Osteocyte (in vitro differentiated cells): ENCODE measurements around the gene CREB1. TPM values are rescaled to one million over a fixed set of nuclear protein-coding genes. Genes with fewer than 3 reads are reported as not detected.

ENCODE experiments used
- DNase-seq: peaks from one replicate; pipeline ENCODE4 v3.0.0; 2021; ENCODE audit warnings: mixed read lengths; ENCODE audit not compliant: unreplicated experiment; ENCODE audit errors: extremely low spot score
- H3K27ac Mint-ChIP-seq: one replicate; pipeline ENCODE4 v1.8.0; 2021; ENCODE audit warnings: mild to moderate bottlenecking, mixed read lengths; ENCODE audit not compliant: unreplicated experiment
- H3K27me3 Mint-ChIP-seq: one replicate; pipeline ENCODE4 v1.8.0; 2021; ENCODE audit warnings: mixed read lengths; ENCODE audit not compliant: unreplicated experiment
- H3K36me3 Mint-ChIP-seq: one replicate; pipeline ENCODE4 v1.8.0; 2021; ENCODE audit warnings: mixed read lengths; ENCODE audit not compliant: unreplicated experiment
- H3K4me1 Mint-ChIP-seq: one replicate; pipeline ENCODE4 v1.8.0; 2021; ENCODE audit warnings: mixed read lengths; ENCODE audit not compliant: unreplicated experiment
- H3K4me3 Mint-ChIP-seq: one replicate; pipeline ENCODE4 v1.8.0; 2021; ENCODE audit warnings: mild to moderate bottlenecking, moderate library complexity, mixed read lengths; ENCODE audit not compliant: unreplicated experiment
- H3K9me3 Mint-ChIP-seq: one replicate; pipeline ENCODE4 v1.8.0; 2021; ENCODE audit warnings: mixed read lengths; ENCODE audit not compliant: unreplicated experiment
- CTCF ChIP-seq: fragments of 200-600 bp; sonication (generic); IDR thresholded peaks from 2 replicates; pipeline ENCODE4 v1.5.0; 2021; ENCODE audit warnings: antibody characterized with exemption, mild to moderate bottlenecking, moderate library complexity
- total RNA-seq: library from RNA; stranded (reverse); gene quantifications from 2 replicates; pipeline ENCODE4 v1.2.1, GENCODE V29; 2021

Gene CREB1
- total RNA-seq, 1 donor from 2014 or later = 74.2 TPM

DNA sequence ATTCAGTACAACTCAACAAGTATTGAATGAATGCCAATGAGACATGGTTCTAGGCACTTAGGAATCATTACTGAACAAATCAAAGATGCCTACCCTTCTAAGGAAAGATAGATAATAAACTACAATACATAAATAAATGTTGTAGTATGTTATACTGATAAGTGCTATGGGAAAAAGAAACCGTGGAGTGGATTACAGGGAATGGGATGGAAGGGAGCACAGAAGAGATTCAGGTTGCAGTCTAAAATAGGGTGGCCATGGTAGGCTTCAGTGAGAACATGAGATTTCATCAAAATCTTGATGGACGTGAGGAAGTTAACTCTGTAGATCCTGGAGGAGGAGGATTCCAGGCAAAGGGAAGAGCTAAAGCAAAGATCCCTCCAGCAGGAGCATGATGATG, 17.9 kb upstream of the CREB1 start:
- Mint-ChIP-seq H3K4me1 (peaks cover 37% of the 10 kb centered on the region), H3K36me3 (no peaks in the 10 kb centered on the region), H3K27me3 (no peaks in the 10 kb centered on the region), H3K9me3 (peaks cover 8% of the 10 kb centered on the region), H3K4me3 (no peak overlapping the region), H3K27ac (no peak overlapping the region)
- TF ChIP-seq CTCF = no peak
- DNase-seq = no peak

GRCh38 chr2:207512356-207512755, 17.4 kb upstream of the CREB1 start:
- no peak overlapping the region for H3K4me3 Mint-ChIP-seq
- peaks cover 8% of the 10 kb centered on the region for H3K9me3 Mint-ChIP-seq
- TF ChIP-seq CTCF = no peak
- H3K27me3 Mint-ChIP-seq = no peaks in the 10 kb centered on the region
- no peak for DNase-seq
- H3K36me3 Mint-ChIP-seq = no peaks in the 10 kb centered on the region
- no peak overlapping the region for H3K27ac Mint-ChIP-seq
- peaks cover 37% of the 10 kb centered on the region for H3K4me1 Mint-ChIP-seq

DNA sequence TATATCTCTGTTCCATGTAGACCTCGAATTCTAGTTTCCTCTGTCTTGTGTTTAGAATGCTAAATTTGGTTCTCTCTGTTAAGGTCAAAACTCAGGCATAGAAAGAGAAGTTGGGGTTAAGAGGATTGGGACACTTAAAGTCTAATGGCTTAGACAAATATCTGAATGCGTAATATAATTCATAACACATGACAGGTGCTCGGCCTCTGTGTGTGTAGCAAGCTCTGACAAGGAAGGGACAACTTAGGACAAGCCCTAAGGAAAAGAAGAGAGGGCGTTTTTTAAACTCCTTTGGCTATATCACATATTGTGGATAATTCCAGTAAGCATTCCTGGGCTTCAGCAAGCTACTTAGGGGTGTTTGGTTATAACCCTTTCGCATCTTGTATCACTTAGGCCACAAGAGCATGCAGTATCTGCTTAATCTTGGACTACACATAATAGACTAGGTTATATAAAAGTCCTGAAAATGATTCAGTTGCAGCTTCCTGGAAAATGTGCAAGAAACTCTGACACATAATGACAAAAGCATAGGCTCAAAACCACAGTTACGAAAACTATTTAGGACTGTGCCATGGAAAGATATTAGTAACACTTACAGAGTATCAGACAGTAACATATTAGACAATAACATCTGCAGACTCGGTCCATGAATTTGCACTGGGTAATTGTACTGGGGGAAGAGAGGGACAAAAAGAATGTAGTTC, 16.1 kb upstream of the CREB1 start:
- Mint-ChIP-seq H3K27me3 (no peaks in the 10 kb centered on the region), H3K4me3 (no peak overlapping the region), H3K4me1 (peaks cover 37% of the 10 kb centered on the region), H3K9me3 (peaks cover 2% of the 10 kb centered on the region), H3K36me3 (no peaks in the 10 kb centered on the region), H3K27ac (peak overlapping the region; percentile 79)
- no peak for TF ChIP-seq CTCF
- DNase-seq = no peak

- Mint-ChIP-seq H3K36me3 (no peaks in the 10 kb centered on the region), H3K4me1 (peaks cover 37% of the 10 kb centered on the region), H3K27ac (peak overlapping the region; percentile 79), H3K9me3 (peaks cover 6% of the 10 kb centered on the region), H3K4me3 (no peak overlapping the region), H3K27me3 (no peaks in the 10 kb centered on the region)
- no peak for DNase-seq
- TF ChIP-seq CTCF = no peak
These were observed 15.3 kb upstream of the CREB1 start for GRCh38 chr2:207514451-207514850.

- H3K27me3 Mint-ChIP-seq = no peaks in the 10 kb centered on the region
- no peak overlapping the region for H3K4me3 Mint-ChIP-seq
- H3K4me1 Mint-ChIP-seq = peaks cover 37% of the 10 kb centered on the region
- no peak for DNase-seq
- H3K36me3 Mint-ChIP-seq = no peaks in the 10 kb centered on the region
- no peak overlapping the region for H3K27ac Mint-ChIP-seq
- peaks cover 6% of the 10 kb centered on the region for H3K9me3 Mint-ChIP-seq
- TF ChIP-seq CTCF = no peak
These were observed 14.1 kb upstream of the CREB1 start for GRCh38 chr2:207515671-207516070.
